HEK293 (cell line): Measurements from ENCODE around the gene FOXO6.

Experiments used
- CTCF ChIA-PET: fragments of 350-600 bp; formaldehyde crosslinking; extraction: SDS; loops from one replicate; lab custom pipeline; 2021; ENCODE audit warnings: antibody characterized with exemption; lab: Yijun Ruan, JAX
- POLR2A ChIA-PET: fragments of 300-600 bp; formaldehyde crosslinking; extraction: SDS; loops from one replicate; lab custom pipeline; 2020; ENCODE audit warnings: antibody characterized with exemption, inconsistent platforms; lab: Yijun Ruan, JAX
- H3K27ac ChIP-seq: fragments of 200-500 bp; sonication (Bioruptor generic); 2 replicates; pipeline ENCODE4 v1.5.1; 2014; ENCODE audit warnings: low read depth, low read length, control low read depth, inconsistent platforms; ENCODE audit errors: extremely low read depth
- H3K36me3 ChIP-seq, 2 experiments: fragments of 200-500 bp in 1 of 2; sonication (Bioruptor generic) in 1 of 2; 1 replicate in 1 of 2; 2 replicates in 1 of 2; pipeline ENCODE4 v1.5.1; 2014 to 2017; ENCODE audit warnings: inconsistent platforms in 2 of 2, low read length in 2 of 2; ENCODE audit not compliant: control insufficient read depth in 2 of 2, insufficient read depth in 1 of 2
- H3K4me1 ChIP-seq: fragments of 200-500 bp; sonication (Bioruptor generic); 2 replicates; pipeline ENCODE4 v1.5.1; 2014; ENCODE audit warnings: mild to moderate bottlenecking, low read length, inconsistent platforms; ENCODE audit not compliant: control insufficient read depth, insufficient read depth
- H3K4me3 ChIP-seq: 2 replicates; pipeline ENCODE4 v1.5.1; 2011; ENCODE audit warnings: low read depth, mild to moderate bottlenecking, control low read depth, low read length, moderate library complexity
- H3K9me3 ChIP-seq: fragments of 200-500 bp; sonication (Bioruptor generic); 2 replicates; pipeline ENCODE4 v1.5.1; 2014; ENCODE audit warnings: low read depth, low read length, inconsistent platforms; ENCODE audit not compliant: control insufficient read depth, insufficient read depth
- GLIS1 ChIP-seq: fragments of 450-650 bp; formaldehyde crosslinking; IDR thresholded peaks from 2 replicates; pipeline ENCODE4 v1.5.1; 2016; ENCODE audit warnings: missing biosample characterization, missing genetic modification characterization
- ZNF549 ChIP-seq: fragments of 450-650 bp; IDR thresholded peaks from 2 replicates; pipeline ENCODE4 v1.5.1; 2018; ENCODE audit warnings: missing biosample characterization, missing genetic modification characterization, mild to moderate bottlenecking, inconsistent platforms, moderate library complexity
- ZNF560 ChIP-seq: fragments of 450-650 bp; formaldehyde crosslinking; IDR thresholded peaks from 2 replicates; pipeline ENCODE4 v1.5.1; 2017; ENCODE audit warnings: missing biosample characterization, missing genetic modification characterization, borderline replicate concordance
- ZNF600 ChIP-seq: fragments of 450-650 bp; formaldehyde crosslinking; IDR thresholded peaks from 2 replicates; pipeline ENCODE4 v1.5.1; 2016; ENCODE audit warnings: missing biosample characterization, missing genetic modification characterization
- ZNF843 ChIP-seq: fragments of 450-650 bp; formaldehyde crosslinking; IDR thresholded peaks from 2 replicates; pipeline ENCODE4 v1.5.1; 2016; ENCODE audit warnings: missing biosample characterization, missing genetic modification characterization
- TF ChIP-seq, protein P1 (sequence below): fragments of 450-650 bp; formaldehyde crosslinking; IDR thresholded peaks from 2 replicates; pipeline ENCODE4 v1.5.1; 2016; ENCODE audit warnings: missing biosample characterization, missing genetic modification characterization
- TF ChIP-seq, protein P2 (sequence below): fragments of 450-650 bp; formaldehyde crosslinking; IDR thresholded peaks from 2 replicates; pipeline ENCODE4 v1.5.1; 2016; ENCODE audit warnings: missing biosample characterization, missing genetic modification characterization
- TF ChIP-seq, protein P3 (sequence below): fragments of 450-650 bp; formaldehyde crosslinking; IDR thresholded peaks from 2 replicates; pipeline ENCODE4 v1.5.1; 2016; ENCODE audit warnings: missing biosample characterization, missing genetic modification characterization
- TF ChIP-seq, protein P4 (sequence below): fragments of 450-650 bp; formaldehyde crosslinking; conservative IDR thresholded peaks from 2 replicates; pipeline ENCODE4 v1.5.1; 2016; ENCODE audit warnings: low read depth, missing biosample characterization, missing genetic modification characterization

Gene FOXO6

DNA sequence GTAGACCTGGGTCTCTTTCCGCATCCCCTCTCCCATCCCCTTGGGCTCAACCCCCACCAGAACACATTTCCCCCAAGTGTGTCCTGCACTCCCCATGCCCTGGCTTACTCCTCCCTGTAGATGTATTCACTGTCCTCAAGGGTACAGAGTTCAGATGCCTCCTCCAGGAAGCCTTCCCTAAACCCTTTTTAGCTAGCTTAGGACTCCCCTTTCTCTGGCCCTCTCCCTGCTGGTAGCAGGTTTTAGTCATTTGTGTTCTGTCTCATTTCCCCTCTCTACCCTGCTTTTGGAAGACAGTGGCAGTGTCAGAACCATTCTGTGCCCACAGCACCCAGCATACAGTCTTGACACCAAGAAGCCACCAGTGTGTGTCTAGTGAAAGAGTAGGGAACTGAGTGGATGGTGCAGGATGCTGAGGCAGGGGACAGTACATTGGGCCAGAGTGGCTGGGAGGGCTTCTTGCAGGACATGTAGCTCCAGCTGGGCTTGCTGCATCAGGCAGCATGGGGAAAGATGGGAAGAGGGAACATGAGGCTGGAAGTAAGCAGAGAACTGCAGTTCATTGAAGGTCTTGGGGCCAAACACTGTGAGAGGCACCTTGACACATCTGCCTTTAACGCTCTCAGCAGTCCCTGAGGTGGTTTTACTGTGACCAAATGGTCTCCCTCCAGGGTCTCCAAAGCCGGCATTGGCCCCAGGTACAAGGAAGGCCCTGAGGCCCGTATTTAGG, 2.5 kb downstream of the FOXO6 start:
- Histone ChIP-seq H3K4me1 (peaks cover 11% of the 10 kb centered on the region), H3K36me3 (no peaks in the 10 kb centered on the region), H3K4me3 (no peak overlapping the region), H3K9me3 (no peaks in the 10 kb centered on the region)
- CTCF ChIA-PET, result interaction anchor here (0.6 kb wide), 1 partner anchor 812 kb away, joined by 3 read pairs; no protein-coding TSS in a partner anchor
- POLR2A ChIA-PET, result no interaction called here
- TF ChIP-seq ZNF560 (tag by site-specific recombination) (no peak), ZNF600 (tag by site-specific recombination) (peak; percentile 66)
- TF ChIP-seq, protein P1, sequence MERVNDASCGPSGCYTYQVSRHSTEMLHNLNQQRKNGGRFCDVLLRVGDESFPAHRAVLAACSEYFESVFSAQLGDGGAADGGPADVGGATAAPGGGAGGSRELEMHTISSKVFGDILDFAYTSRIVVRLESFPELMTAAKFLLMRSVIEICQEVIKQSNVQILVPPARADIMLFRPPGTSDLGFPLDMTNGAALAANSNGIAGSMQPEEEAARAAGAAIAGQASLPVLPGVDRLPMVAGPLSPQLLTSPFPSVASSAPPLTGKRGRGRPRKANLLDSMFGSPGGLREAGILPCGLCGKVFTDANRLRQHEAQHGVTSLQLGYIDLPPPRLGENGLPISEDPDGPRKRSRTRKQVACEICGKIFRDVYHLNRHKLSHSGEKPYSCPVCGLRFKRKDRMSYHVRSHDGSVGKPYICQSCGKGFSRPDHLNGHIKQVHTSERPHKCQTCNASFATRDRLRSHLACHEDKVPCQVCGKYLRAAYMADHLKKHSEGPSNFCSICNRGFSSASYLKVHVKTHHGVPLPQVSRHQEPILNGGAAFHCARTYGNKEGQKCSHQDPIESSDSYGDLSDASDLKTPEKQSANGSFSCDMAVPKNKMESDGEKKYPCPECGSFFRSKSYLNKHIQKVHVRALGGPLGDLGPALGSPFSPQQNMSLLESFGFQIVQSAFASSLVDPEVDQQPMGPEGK (tag by site-specific recombination), result 0 out of 2 replicates have a peak, but pooled peaks have one; percentile 14
- TF ChIP-seq, protein P2, sequence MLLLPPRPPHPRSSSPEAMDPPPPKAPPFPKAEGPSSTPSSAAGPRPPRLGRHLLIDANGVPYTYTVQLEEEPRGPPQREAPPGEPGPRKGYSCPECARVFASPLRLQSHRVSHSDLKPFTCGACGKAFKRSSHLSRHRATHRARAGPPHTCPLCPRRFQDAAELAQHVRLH (tag by site-specific recombination), result 0 out of 2 replicates have a peak, but pooled peaks have one; percentile 12
- TF ChIP-seq, all 188 proteins: peak for 3
- no peak overlapping the region for H3K27ac ChIP-seq

DNA sequence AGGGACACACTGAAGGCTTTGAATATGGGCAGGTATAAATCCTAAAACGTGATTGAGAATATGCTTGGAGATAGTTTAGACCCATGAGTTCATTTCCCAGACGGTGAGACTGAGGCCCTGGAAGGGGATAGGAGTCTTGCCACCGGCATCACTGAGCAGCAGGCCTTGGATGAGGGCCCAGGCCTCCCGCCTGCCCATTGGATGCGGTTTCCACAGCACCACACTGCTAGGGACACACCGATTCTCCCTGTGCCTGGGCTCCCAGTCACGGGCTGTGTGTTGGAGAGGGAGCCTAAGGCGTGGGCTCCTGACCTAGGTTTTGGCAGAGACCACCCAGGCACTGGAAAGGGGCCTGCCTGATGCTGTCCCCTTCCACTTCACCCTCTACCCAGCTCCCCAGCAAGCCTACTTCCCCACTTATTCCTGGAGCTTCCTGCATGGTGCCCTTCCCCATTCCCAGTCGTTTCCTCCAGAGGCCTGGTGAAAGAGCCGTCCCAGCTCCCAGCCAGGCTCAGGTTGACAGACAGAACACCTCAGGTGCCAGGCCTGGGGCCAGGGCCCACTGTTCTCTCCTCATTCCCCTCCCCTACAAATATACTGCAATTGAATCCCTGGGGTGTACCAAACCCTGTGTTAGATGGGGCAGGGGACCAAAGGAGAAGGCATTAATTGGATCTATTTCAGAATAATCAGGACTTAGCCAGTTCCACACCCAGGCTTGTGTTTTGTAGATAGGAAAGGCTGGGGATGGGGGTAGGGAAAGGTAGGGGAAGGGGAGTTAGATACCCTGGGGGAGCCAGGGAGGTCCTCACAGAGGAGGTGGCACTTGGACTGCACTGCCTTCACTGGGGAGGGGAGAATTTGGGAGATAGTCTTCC, 3.4 kb downstream of the FOXO6 start:
- H3K4me1 ChIP-seq, result peaks cover 11% of the 10 kb centered on the region
- ChIA-PET POLR2A (no interaction called here), CTCF (interaction anchor here (0.6 kb wide), 2 partner anchors 28 to 37 kb away, joined by 3 to 4 read pairs; no protein-coding TSS in a partner anchor)

More for the DNA sequence above, 3.4 kb downstream of the FOXO6 start:
- Histone ChIP-seq H3K27ac (no peak overlapping the region), H3K36me3 (no peaks in the 10 kb centered on the region), H3K4me3 (no peak overlapping the region), H3K9me3 (no peaks in the 10 kb centered on the region)
- TF ChIP-seq, protein P3, sequence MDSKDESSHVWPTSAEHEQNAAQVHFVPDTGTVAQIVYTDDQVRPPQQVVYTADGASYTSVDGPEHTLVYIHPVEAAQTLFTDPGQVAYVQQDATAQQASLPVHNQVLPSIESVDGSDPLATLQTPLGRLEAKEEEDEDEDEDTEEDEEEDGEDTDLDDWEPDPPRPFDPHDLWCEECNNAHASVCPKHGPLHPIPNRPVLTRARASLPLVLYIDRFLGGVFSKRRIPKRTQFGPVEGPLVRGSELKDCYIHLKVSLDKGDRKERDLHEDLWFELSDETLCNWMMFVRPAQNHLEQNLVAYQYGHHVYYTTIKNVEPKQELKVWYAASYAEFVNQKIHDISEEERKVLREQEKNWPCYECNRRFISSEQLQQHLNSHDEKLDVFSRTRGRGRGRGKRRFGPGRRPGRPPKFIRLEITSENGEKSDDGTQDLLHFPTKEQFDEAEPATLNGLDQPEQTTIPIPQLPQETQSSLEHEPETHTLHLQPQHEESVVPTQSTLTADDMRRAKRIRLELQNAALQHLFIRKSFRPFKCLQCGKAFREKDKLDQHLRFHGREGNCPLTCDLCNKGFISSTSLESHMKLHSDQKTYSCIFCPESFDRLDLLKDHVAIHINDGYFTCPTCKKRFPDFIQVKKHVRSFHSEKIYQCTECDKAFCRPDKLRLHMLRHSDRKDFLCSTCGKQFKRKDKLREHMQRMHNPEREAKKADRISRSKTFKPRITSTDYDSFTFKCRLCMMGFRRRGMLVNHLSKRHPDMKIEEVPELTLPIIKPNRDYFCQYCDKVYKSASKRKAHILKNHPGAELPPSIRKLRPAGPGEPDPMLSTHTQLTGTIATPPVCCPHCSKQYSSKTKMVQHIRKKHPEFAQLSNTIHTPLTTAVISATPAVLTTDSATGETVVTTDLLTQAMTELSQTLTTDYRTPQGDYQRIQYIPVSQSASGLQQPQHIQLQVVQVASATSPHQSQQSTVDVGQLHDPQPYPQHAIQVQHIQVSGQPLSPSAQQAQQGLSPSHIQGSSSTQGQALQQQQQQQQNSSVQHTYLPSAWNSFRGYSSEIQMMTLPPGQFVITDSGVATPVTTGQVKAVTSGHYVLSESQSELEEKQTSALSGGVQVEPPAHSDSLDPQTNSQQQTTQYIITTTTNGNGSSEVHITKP (tag by site-specific recombination), result peak; percentile 97
- TF ChIP-seq GLIS1, result peak; percentile 88
- TF ChIP-seq ZNF843 (tag by site-specific recombination), result no peak
- TF ChIP-seq, protein P4, sequence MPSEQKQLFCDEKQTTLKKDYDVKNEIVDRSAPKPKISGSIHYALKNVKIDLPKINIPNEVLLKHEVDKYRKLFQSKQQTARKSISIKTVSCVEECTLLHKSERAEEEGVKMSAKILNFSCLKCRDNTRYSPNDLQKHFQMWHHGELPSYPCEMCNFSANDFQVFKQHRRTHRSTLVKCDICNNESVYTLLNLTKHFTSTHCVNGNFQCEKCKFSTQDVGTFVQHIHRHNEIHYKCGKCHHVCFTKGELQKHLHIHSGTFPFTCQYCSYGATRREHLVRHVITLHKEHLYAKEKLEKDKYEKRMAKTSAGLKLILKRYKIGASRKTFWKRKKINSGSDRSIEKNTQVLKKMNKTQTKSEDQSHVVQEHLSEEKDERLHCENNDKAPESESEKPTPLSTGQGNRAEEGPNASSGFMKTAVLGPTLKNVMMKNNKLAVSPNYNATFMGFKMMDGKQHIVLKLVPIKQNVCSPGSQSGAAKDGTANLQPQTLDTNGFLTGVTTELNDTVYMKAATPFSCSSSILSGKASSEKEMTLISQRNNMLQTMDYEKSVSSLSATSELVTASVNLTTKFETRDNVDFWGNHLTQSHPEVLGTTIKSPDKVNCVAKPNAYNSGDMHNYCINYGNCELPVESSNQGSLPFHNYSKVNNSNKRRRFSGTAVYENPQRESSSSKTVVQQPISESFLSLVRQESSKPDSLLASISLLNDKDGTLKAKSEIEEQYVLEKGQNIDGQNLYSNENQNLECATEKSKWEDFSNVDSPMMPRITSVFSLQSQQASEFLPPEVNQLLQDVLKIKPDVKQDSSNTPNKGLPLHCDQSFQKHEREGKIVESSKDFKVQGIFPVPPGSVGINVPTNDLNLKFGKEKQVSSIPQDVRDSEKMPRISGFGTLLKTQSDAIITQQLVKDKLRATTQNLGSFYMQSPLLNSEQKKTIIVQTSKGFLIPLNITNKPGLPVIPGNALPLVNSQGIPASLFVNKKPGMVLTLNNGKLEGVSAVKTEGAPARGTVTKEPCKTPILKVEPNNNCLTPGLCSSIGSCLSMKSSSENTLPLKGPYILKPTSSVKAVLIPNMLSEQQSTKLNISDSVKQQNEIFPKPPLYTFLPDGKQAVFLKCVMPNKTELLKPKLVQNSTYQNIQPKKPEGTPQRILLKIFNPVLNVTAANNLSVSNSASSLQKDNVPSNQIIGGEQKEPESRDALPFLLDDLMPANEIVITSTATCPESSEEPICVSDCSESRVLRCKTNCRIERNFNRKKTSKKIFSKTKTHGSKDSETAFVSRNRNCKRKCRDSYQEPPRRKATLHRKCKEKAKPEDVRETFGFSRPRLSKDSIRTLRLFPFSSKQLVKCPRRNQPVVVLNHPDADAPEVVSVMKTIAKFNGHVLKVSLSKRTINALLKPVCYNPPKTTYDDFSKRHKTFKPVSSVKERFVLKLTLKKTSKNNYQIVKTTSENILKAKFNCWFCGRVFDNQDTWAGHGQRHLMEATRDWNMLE (tag by site-specific recombination), result no peak
- no peak for TF ChIP-seq ZNF549 (tag by site-specific recombination)
